ENCODE results near the gene CCDC47. TPM values are rescaled to one million over a fixed set of nuclear protein-coding genes. Genes with fewer than 3 reads are reported as not detected.

The CCDC47 gene
- total and polyA plus RNA-seq, 4 donors: 33.0 to 87.2 (median 62.8) TPM

DNA sequence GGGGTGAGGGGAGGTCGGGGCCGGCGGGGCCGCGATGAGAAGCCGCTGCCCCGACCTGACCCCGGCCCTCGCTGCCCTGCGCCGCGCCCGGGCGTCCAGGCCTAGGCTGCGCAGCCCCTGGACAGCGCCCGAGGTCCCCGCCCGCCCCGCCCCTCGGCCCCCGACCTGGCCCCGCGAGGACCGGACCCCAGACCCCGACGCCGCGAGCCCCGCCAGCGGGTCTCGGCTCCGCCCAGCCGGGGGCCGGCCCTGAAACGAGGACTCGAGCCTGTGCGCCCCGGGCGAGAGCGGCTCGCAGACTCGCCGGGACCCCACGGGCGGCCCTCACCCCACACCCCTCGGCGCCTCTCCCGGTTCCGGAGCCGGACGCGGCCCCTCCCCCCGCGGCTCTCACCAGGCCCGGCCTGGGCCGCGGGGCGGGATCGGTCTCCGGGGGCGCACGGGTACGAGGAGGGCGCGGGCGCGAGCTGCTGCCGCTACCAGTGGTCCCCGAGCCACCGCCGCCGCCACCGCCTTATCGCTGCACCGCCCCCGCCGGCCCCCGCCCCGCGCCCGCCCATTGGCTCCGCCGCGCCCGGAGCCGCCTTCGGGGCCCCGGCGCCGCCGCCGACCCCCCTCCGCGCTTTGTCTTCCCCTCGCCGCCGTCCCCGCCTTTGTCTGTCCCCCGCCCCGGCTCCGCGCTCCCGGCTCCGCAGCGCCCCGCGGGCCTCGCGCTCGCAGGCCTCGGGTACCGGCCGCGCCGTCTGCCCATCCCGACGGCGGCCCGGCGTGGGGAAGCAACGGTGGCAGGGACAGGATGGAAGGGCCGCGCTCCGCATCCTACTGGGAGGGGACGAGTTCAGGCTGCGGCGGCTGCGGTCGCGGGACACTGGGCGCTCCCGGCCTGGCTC is 73.5 kb downstream of the CCDC47 start, which contains the start of gene LIMD2:
TSS of gene LIMD2 (minus strand) at position 488 of the 890 bp plus-strand sequence. CDS start 827 bp downstream, outside the sequence.
- Histone ChIP-seq H3K4me1 (ENCODE audit: control insufficient read depth in 4 of 4, insufficient read depth in 4 of 4, low read length in 3 of 4) (peaks cover 14 to 34% (median 21%) of the 10 kb centered on the region in 4 donors), H3K9ac (ENCODE audit: low read depth in 1 of 2, low read length in 2 of 2) (no peak within 1 kb of the TSS), H3K9me3 (ENCODE audit: control insufficient read depth in 4 of 4, low read length in 3 of 4) (no peaks in the 10 kb centered on the region), H3K4me3 (ENCODE audit: low read depth in 1 of 3, low read length in 3 of 3) (peak within 1 kb of the TSS in 2 of 3 donors; percentile 47 to 66), H3K27ac (ENCODE audit: low read depth in 1 of 2, low read length in 2 of 2) (peak within 1 kb of the TSS; percentile 71 to 77), H3K36me3 (ENCODE audit: control insufficient read depth in 4 of 4, insufficient read depth in 3 of 4, low read depth in 1 of 4, low read length in 3 of 4) (peaks cover 0 to 10% (median 5%) of the 10 kb centered on the region in 4 donors), H3K27me3 (ENCODE audit: control insufficient read depth in 4 of 4, insufficient read depth in 4 of 4, low read length in 3 of 4) (no peaks in the 10 kb centered on the region)
- WGBS: 2% methylated on average over 133 of the region's 133 CpGs
- peak; percentile 57 for DNase-seq (ENCODE audit: low spot score)
- TF ChIP-seq, protein P1, sequence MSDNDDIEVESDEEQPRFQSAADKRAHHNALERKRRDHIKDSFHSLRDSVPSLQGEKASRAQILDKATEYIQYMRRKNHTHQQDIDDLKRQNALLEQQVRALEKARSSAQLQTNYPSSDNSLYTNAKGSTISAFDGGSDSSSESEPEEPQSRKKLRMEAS (IDR thresholded peaks at IDR 0.05): no peak
- TF ChIP-seq HNF4G (IDR thresholded peaks at IDR 0.05): no peak
- TF ChIP-seq EGR1 (IDR thresholded peaks at IDR 0.05; ENCODE audit: low read depth in 2 of 2): no peak
- TF ChIP-seq YY1 (IDR thresholded peaks at IDR 0.05): no peak
- TF ChIP-seq, protein P2, sequence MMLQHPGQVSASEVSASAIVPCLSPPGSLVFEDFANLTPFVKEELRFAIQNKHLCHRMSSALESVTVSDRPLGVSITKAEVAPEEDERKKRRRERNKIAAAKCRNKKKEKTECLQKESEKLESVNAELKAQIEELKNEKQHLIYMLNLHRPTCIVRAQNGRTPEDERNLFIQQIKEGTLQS (IDR thresholded peaks at IDR 0.05): no peak

GRCh38 chr17:63698886-63699637 is 74.3 kb downstream of the CCDC47 start:
- peaks cover 14 to 34% (median 21%) of the 10 kb centered on the region in 4 donors for H3K4me1 ChIP-seq (ENCODE audit: control insufficient read depth in 4 of 4, insufficient read depth in 4 of 4, low read length in 3 of 4)
- TF ChIP-seq HNF4G (IDR thresholded peaks at IDR 0.05) (no peak), FOXA1 (IDR thresholded peaks at IDR 0.05) (no peak), RAD21 (IDR thresholded peaks at IDR 0.05) (no peak), EGR1 (IDR thresholded peaks at IDR 0.05; ENCODE audit: low read depth in 2 of 2) (no peak), REST (IDR thresholded peaks at IDR 0.05) (no peak), HNF4A (conservative IDR thresholded peaks at IDR 0.05) (no peak), YY1 (IDR thresholded peaks at IDR 0.05) (no peak), JUND (IDR thresholded peaks at IDR 0.05) (no peak), CTCF (IDR thresholded peaks at IDR 0.05; ENCODE audit: low read depth, low read length, missing input control) (no peak), FOXA2 (IDR thresholded peaks at IDR 0.05) (no peak), ZBTB33 (IDR thresholded peaks at IDR 0.05) (no peak), RXRA (IDR thresholded peaks at IDR 0.05) (no peak)
- TF ChIP-seq, protein P2 (IDR thresholded peaks at IDR 0.05): no peak
- peak overlapping the region; percentile 29 to 54 for H3K27ac ChIP-seq (ENCODE audit: low read depth in 1 of 2, low read length in 2 of 2)
- 6% methylated on average over 45 of the region's 45 CpGs for WGBS
- no peaks in the 10 kb centered on the region for H3K9me3 ChIP-seq (ENCODE audit: control insufficient read depth in 4 of 4, low read length in 3 of 4)
- no peak for DNase-seq (ENCODE audit: low spot score)
- H3K27me3 ChIP-seq (ENCODE audit: control insufficient read depth in 4 of 4, insufficient read depth in 4 of 4, low read length in 3 of 4): no peaks in the 10 kb centered on the region
- H3K4me3 ChIP-seq (ENCODE audit: low read depth in 1 of 3, low read length in 3 of 3): peak overlapping the region in 2 of 3 donors; percentile 47 to 66
- peaks cover 0 to 11% (median 6%) of the 10 kb centered on the region in 4 donors for H3K36me3 ChIP-seq (ENCODE audit: control insufficient read depth in 4 of 4, insufficient read depth in 3 of 4, low read depth in 1 of 4, low read length in 3 of 4)
- H3K9ac ChIP-seq (ENCODE audit: low read depth in 1 of 2, low read length in 2 of 2): no peak overlapping the region

All from liver (tissue), 9 donors.